ENCODE data around the gene UTF1.

The UTF1 gene

GRCh38 chr10:133187091-133187905, 42.7 kb upstream of the UTF1 start:
- TF ChIP-seq EZH2phosphoT487 (IDR thresholded peaks at IDR 0.05; ENCODE audit: borderline replicate concordance, low read length) = no peak
- TF ChIP-seq CTCF (IDR thresholded peaks at IDR 0.05; ENCODE audit: low read depth, low read length, poor library complexity, severe bottlenecking) = no peak
- no peaks in the 10 kb centered on the region for H3K79me2 ChIP-seq (ENCODE audit: control insufficient read depth, low read length)
- H3K27ac ChIP-seq (ENCODE audit: low read depth, low read length) = no peak overlapping the region
- no peaks in the 10 kb centered on the region for H3K4me1 ChIP-seq (ENCODE audit: control insufficient read depth, low read length)
- no peaks in the 10 kb centered on the region for H3K9me2 ChIP-seq (replicated peaks; ENCODE audit: control insufficient read depth, low read length)
- no peak overlapping the region for H3K4me2 ChIP-seq (ENCODE audit: low read length)
- H3F3A ChIP-seq (ENCODE audit: control insufficient read depth, insufficient read depth) = no peaks in the 10 kb centered on the region
- H3K27me3 ChIP-seq (ENCODE audit: control insufficient read depth, low read length) = no peaks in the 10 kb centered on the region
- H4K20me1 ChIP-seq (ENCODE audit: control insufficient read depth, insufficient read depth, low read depth, low read length) = no peaks in the 10 kb centered on the region
- peaks cover 29% of the 10 kb centered on the region; the same call in 1 of the 2 replicates for H3K9me3 ChIP-seq (ENCODE audit: control insufficient read depth, insufficient read depth, low read length)
- H3K4me3 ChIP-seq (ENCODE audit: low read length) = no peak overlapping the region
- H3K36me3 ChIP-seq (ENCODE audit: control insufficient read depth, low read length) = no peaks in the 10 kb centered on the region

GRCh38 chr10:133187906-133188681, 41.9 kb upstream of the UTF1 start:
- no peaks in the 10 kb centered on the region for H3F3A ChIP-seq (ENCODE audit: control insufficient read depth, insufficient read depth)
- H3K36me3 ChIP-seq (ENCODE audit: control insufficient read depth, low read length) = no peaks in the 10 kb centered on the region
- peaks cover 26% of the 10 kb centered on the region; the same call in 1 of the 2 replicates for H3K9me3 ChIP-seq (ENCODE audit: control insufficient read depth, insufficient read depth, low read length)
- TF ChIP-seq EZH2phosphoT487 (IDR thresholded peaks at IDR 0.05; ENCODE audit: borderline replicate concordance, low read length) (no peak), CTCF (IDR thresholded peaks at IDR 0.05; ENCODE audit: low read depth, low read length, poor library complexity, severe bottlenecking) (no peak)
- no peak overlapping the region for H3K4me2 ChIP-seq (ENCODE audit: low read length)
- H3K27ac ChIP-seq (ENCODE audit: low read depth, low read length) = no peak overlapping the region
- H3K4me3 ChIP-seq (ENCODE audit: low read length) = no peak overlapping the region
- no peaks in the 10 kb centered on the region for H3K4me1 ChIP-seq (ENCODE audit: control insufficient read depth, low read length)
- no peaks in the 10 kb centered on the region for H4K20me1 ChIP-seq (ENCODE audit: control insufficient read depth, insufficient read depth, low read depth, low read length)
- no peaks in the 10 kb centered on the region for H3K9me2 ChIP-seq (replicated peaks; ENCODE audit: control insufficient read depth, low read length)
- H3K79me2 ChIP-seq (ENCODE audit: control insufficient read depth, low read length) = no peaks in the 10 kb centered on the region
- H3K27me3 ChIP-seq (ENCODE audit: control insufficient read depth, low read length) = no peaks in the 10 kb centered on the region

GRCh38 chr10:133189256-133189655, 40.8 kb upstream of the UTF1 start:
- H3K27me3 ChIP-seq (ENCODE audit: control insufficient read depth, low read length) = no peaks in the 10 kb centered on the region

More at GRCh38 chr10:133189256-133189655, 40.8 kb upstream of the UTF1 start:
- Histone ChIP-seq H3K27ac (ENCODE audit: low read depth, low read length) (no peak overlapping the region), H3K36me3 (ENCODE audit: control insufficient read depth, low read length) (no peaks in the 10 kb centered on the region), H3K9me2 (replicated peaks; ENCODE audit: control insufficient read depth, low read length) (no peaks in the 10 kb centered on the region), H3K4me3 (ENCODE audit: low read length) (no peak overlapping the region), H3K9me3 (ENCODE audit: control insufficient read depth, insufficient read depth, low read length) (peaks cover 14% of the 10 kb centered on the region; the same call in 1 of the 2 replicates), H3K79me2 (ENCODE audit: control insufficient read depth, low read length) (no peaks in the 10 kb centered on the region), H4K20me1 (ENCODE audit: control insufficient read depth, insufficient read depth, low read depth, low read length) (no peaks in the 10 kb centered on the region), H3K4me2 (ENCODE audit: low read length) (no peak overlapping the region), H3F3A (ENCODE audit: control insufficient read depth, insufficient read depth) (no peaks in the 10 kb centered on the region), H3K4me1 (ENCODE audit: control insufficient read depth, low read length) (no peaks in the 10 kb centered on the region)
- no peak for TF ChIP-seq CTCF (IDR thresholded peaks at IDR 0.05; ENCODE audit: low read depth, low read length, poor library complexity, severe bottlenecking)
- TF ChIP-seq EZH2phosphoT487 (IDR thresholded peaks at IDR 0.05; ENCODE audit: borderline replicate concordance, low read length) = no peak

All from DOHH2 (cell line).